ENCODE data around the gene APOBEC2. TPM values are rescaled to one million over a fixed set of nuclear protein-coding genes. Genes with fewer than 3 reads are reported as not detected.

APOBEC2 gene
- total and polyA plus RNA-seq, 9 of the 15 experiments (the other 6 are each of a cell fraction or from before 2014, with no cell fraction given): 0.25 to 1.6 TPM; not detected in 7

GRCh38 chr6:41051873-41052272 is 1.1 kb upstream of the APOBEC2 start (continued):
- TF ChIP-seq ZNF239 (CRISPR knock-in tag; IDR thresholded peaks at IDR 0.05): peak; percentile 86
- no peak for TF ChIP-seq ILF3 (IDR thresholded peaks at IDR 0.05; ENCODE audit: borderline replicate concordance)
- TF ChIP-seq SMARCE1 (IDR thresholded peaks at IDR 0.05): peak; percentile 17; the same call in 1 of the 2 replicates
- no peak for TF ChIP-seq SMAD2 (IDR thresholded peaks at IDR 0.05; ENCODE audit: low read depth, low read length)
- TF ChIP-seq, protein P1, sequence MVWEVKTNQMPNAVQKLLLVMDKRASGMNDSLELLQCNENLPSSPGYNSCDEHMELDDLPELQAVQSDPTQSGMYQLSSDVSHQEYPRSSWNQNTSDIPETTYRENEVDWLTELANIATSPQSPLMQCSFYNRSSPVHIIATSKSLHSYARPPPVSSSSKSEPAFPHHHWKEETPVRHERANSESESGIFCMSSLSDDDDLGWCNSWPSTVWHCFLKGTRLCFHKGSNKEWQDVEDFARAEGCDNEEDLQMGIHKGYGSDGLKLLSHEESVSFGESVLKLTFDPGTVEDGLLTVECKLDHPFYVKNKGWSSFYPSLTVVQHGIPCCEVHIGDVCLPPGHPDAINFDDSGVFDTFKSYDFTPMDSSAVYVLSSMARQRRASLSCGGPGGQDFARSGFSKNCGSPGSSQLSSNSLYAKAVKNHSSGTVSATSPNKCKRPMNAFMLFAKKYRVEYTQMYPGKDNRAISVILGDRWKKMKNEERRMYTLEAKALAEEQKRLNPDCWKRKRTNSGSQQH (CRISPR knock-in tag; IDR thresholded peaks at IDR 0.05): peak; percentile 52; the same call in 1 of the 2 replicates
- TF ChIP-seq XRCC4 (IDR thresholded peaks at IDR 0.05; ENCODE audit: extremely low read depth, insufficient read depth, insufficient read length): no peak
- no peak for TF ChIP-seq CREB3L1 (IDR thresholded peaks at IDR 0.05; ENCODE audit: borderline replicate concordance, low read depth)
- TF ChIP-seq ZNF639 (CRISPR knock-in tag; conservative IDR thresholded peaks at IDR 0.05 in 1 of 2, IDR thresholded peaks at IDR 0.05 in 1 of 2): peak in 1 of 2 experiments; percentile 65; a peak in 2 of 4 replicates
- 0 out of 2 replicates have a peak, but pooled peaks have one; percentile 44 for TF ChIP-seq ZBTB26 (CRISPR knock-in tag; IDR thresholded peaks at IDR 0.05)

All from K562 (cell line).